Osteocyte (in vitro differentiated cells): ENCODE measurements around the gene CNRIP1. TPM values are rescaled to one million over a fixed set of nuclear protein-coding genes. Genes with fewer than 3 reads are reported as not detected.

ENCODE experiments used
- DNase-seq: peaks from one replicate; pipeline ENCODE4 v3.0.0; 2021; ENCODE audit warnings: mixed read lengths; ENCODE audit not compliant: unreplicated experiment; ENCODE audit errors: extremely low spot score
- H3K27ac Mint-ChIP-seq: one replicate; pipeline ENCODE4 v1.8.0; 2021; ENCODE audit warnings: mild to moderate bottlenecking, mixed read lengths; ENCODE audit not compliant: unreplicated experiment
- H3K27me3 Mint-ChIP-seq: one replicate; pipeline ENCODE4 v1.8.0; 2021; ENCODE audit warnings: mixed read lengths; ENCODE audit not compliant: unreplicated experiment
- H3K36me3 Mint-ChIP-seq: one replicate; pipeline ENCODE4 v1.8.0; 2021; ENCODE audit warnings: mixed read lengths; ENCODE audit not compliant: unreplicated experiment
- H3K4me1 Mint-ChIP-seq: one replicate; pipeline ENCODE4 v1.8.0; 2021; ENCODE audit warnings: mixed read lengths; ENCODE audit not compliant: unreplicated experiment
- H3K4me3 Mint-ChIP-seq: one replicate; pipeline ENCODE4 v1.8.0; 2021; ENCODE audit warnings: mild to moderate bottlenecking, moderate library complexity, mixed read lengths; ENCODE audit not compliant: unreplicated experiment
- H3K9me3 Mint-ChIP-seq: one replicate; pipeline ENCODE4 v1.8.0; 2021; ENCODE audit warnings: mixed read lengths; ENCODE audit not compliant: unreplicated experiment
- CTCF ChIP-seq: fragments of 200-600 bp; sonication (generic); IDR thresholded peaks from 2 replicates; pipeline ENCODE4 v1.5.0; 2021; ENCODE audit warnings: antibody characterized with exemption, mild to moderate bottlenecking, moderate library complexity
- long read RNA-seq: library from polyadenylated mRNA; unstranded; transcript quantifications from one replicate; pipeline ENCODE4 v2.0.0, GENCODE V29; 2021
- total RNA-seq: library from RNA; stranded (reverse); gene quantifications from 2 replicates; pipeline ENCODE4 v1.2.1, GENCODE V29; 2021

The CNRIP1 gene
- total RNA-seq: 33.9 and 35.9 TPM in 2 replicates
- long read RNA-seq, transcript CNRIP1-201 (3 exons, 1,953 nt): major isoform, 61 of 84 reads
- long read RNA-seq, partial matches to known transcripts: 4 of 84 reads
- long read RNA-seq, other reads (novel, unspliced or antisense): 16 of 84 reads

- Mint-ChIP-seq H3K27me3 (peaks cover 3% of the 10 kb centered on the region), H3K4me1 (peaks cover 29% of the 10 kb centered on the region), H3K4me3 (peak within 1 kb of the TSS; percentile 93), H3K36me3 (peaks cover 6% of the 10 kb centered on the region), H3K9me3 (peaks cover under 1% of the 10 kb centered on the region), H3K27ac (peak within 1 kb of the TSS; percentile 94)
- DNase-seq: peak; percentile 88
- peak; percentile 16 for TF ChIP-seq CTCF
Observed at GRCh38 chr2:68319398-68320117, at the start of gene CNRIP1. Gene CNRIP1 (minus strand): TSS chr2:68319949. CDS start chr2:68319400, 549 bp downstream.

- H3K4me1 Mint-ChIP-seq: no peaks in the 10 kb centered on the region
- no peak overlapping the region for H3K27ac Mint-ChIP-seq
- no peak for DNase-seq
- H3K36me3 Mint-ChIP-seq: no peaks in the 10 kb centered on the region
- no peaks in the 10 kb centered on the region for H3K9me3 Mint-ChIP-seq
- no peak overlapping the region for H3K4me3 Mint-ChIP-seq
- TF ChIP-seq CTCF: no peak
- H3K27me3 Mint-ChIP-seq: peaks cover 6% of the 10 kb centered on the region
Observed at GRCh38 chr2:68369337-68369734, 49.6 kb upstream of the CNRIP1 start.

GRCh38 chr2:68368654-68369336 lies 49.0 kb upstream of the CNRIP1 start:
- TF ChIP-seq CTCF: no peak
- Mint-ChIP-seq H3K4me3 (no peak overlapping the region), H3K27ac (no peak overlapping the region), H3K9me3 (no peaks in the 10 kb centered on the region), H3K27me3 (peaks cover 6% of the 10 kb centered on the region), H3K4me1 (no peaks in the 10 kb centered on the region), H3K36me3 (no peaks in the 10 kb centered on the region)
- no peak for DNase-seq

- no peaks in the 10 kb centered on the region for H3K36me3 Mint-ChIP-seq
- H3K27me3 Mint-ChIP-seq: peaks cover 6% of the 10 kb centered on the region
- DNase-seq: no peak
- H3K9me3 Mint-ChIP-seq: no peaks in the 10 kb centered on the region
- no peaks in the 10 kb centered on the region for H3K4me1 Mint-ChIP-seq
- no peak overlapping the region for H3K27ac Mint-ChIP-seq
- no peak overlapping the region for H3K4me3 Mint-ChIP-seq
- TF ChIP-seq CTCF: no peak
Observed at GRCh38 chr2:68367953-68368653, 48.4 kb upstream of the CNRIP1 start.
